SK-N-SH (cell line): ENCODE measurements around the gene GRIP2. TPM values are rescaled to one million over a fixed set of nuclear protein-coding genes. Genes with fewer than 3 reads are reported as not detected.

Source experiments
- CTCF ChIA-PET: fragments of 300-600, 350-600 bp; formaldehyde crosslinking; extraction: SDS; loops from one replicate; lab custom pipeline; 2021; lab: Yijun Ruan, JAX
- POLR2A ChIA-PET: fragments of 350-600 bp; sonication (Branson Sonifier 250); formaldehyde crosslinking; extraction: SDS; loops from one replicate; lab custom pipeline; 2020; ENCODE audit warnings: antibody characterized with exemption, inconsistent platforms; lab: Yijun Ruan, JAX
- DNase-seq: peaks from one replicate; pipeline ENCODE4 v3.0.0; 2012
- H2AFZ ChIP-seq: fragments of 200-600 bp; sonication (generic); 2 replicates; pipeline ENCODE4 v1.8.1; 2016; ENCODE audit warnings: antibody characterized with exemption, mild to moderate bottlenecking, low read depth
- H3F3A ChIP-seq: fragments of 200-600 bp; sonication (generic); replicated peaks from 2 replicates; pipeline ENCODE3; 2016; ENCODE audit warnings: antibody characterized with exemption, mild to moderate bottlenecking; ENCODE audit not compliant: insufficient read depth
- H3K27ac ChIP-seq, 2 experiments: fragments of 200-500 bp in 1 of 2; fragments of 200-600 bp in 1 of 2; sonication (Bioruptor generic) in 1 of 2; sonication (generic), shearing (Covaris generic) in 1 of 2; 2 replicates each; pipeline versions ENCODE4 v1.5.1 to v1.6.1; 2014 to 2016; ENCODE audit warnings: low read depth in 2 of 2, inconsistent platforms in 1 of 2, low read length in 1 of 2, mild to moderate bottlenecking in 1 of 2, mixed read lengths in 1 of 2
- H3K27me3 ChIP-seq: fragments of 200-600 bp; sonication (generic), shearing (Covaris generic); 2 replicates; pipeline ENCODE4 v1.6.1; 2016; ENCODE audit warnings: mixed run types; ENCODE audit not compliant: insufficient read depth
- H3K36me3 ChIP-seq, 2 experiments: fragments of 200-500 bp in 1 of 2; fragments of 200-600 bp in 1 of 2; sonication (Bioruptor generic) in 1 of 2; sonication (generic) in 1 of 2; replicated peaks in 1 of 2; 2 replicates each; pipeline versions ENCODE3 to v1.5.1; 2014 to 2016; ENCODE audit warnings: low read length in 1 of 2, mild to moderate bottlenecking in 1 of 2; ENCODE audit not compliant: insufficient read depth in 2 of 2, control insufficient read depth in 1 of 2
- H3K4me1 ChIP-seq, 2 experiments: fragments of 200-500 bp in 1 of 2; fragments of 200-600 bp in 1 of 2; sonication (Bioruptor generic) in 1 of 2; sonication (generic), shearing (Covaris generic) in 1 of 2; 2 replicates each; pipeline versions ENCODE4 v1.5.1 to v1.6.1; 2014 to 2016; ENCODE audit warnings: low read depth in 1 of 2, low read length in 1 of 2, mixed run types in 1 of 2; ENCODE audit not compliant: insufficient read depth in 2 of 2, control insufficient read depth in 1 of 2
- H3K4me2 ChIP-seq: fragments of 200-600 bp; sonication (generic), shearing (Covaris generic); 2 replicates; pipeline ENCODE4 v1.6.1; 2017; ENCODE audit warnings: mixed run types
- H3K4me3 ChIP-seq, 2 experiments: fragments of 200-500 bp in 1 of 2; fragments of 200-600 bp in 1 of 2; sonication (Bioruptor generic) in 1 of 2; sonication (generic), shearing (Covaris generic) in 1 of 2; 2 replicates each; pipeline versions ENCODE4 v1.5.1 to v1.8.1; 2014 to 2016; ENCODE audit warnings: low read depth in 2 of 2, inconsistent platforms in 1 of 2, low read length in 1 of 2, mild to moderate bottlenecking in 1 of 2, mixed read lengths in 1 of 2, moderate library complexity in 1 of 2
- H3K79me2 ChIP-seq: fragments of 200-600 bp; sonication (generic); 2 replicates; pipeline ENCODE4 v1.8.1; 2017; ENCODE audit warnings: mild to moderate bottlenecking; ENCODE audit not compliant: insufficient read depth
- H3K9ac ChIP-seq: fragments of 200-600 bp; sonication (generic); 2 replicates; pipeline ENCODE4 v1.6.1; 2017; ENCODE audit warnings: mixed run types
- H3K9me2 ChIP-seq: fragments of 200-600 bp; sonication (generic); 2 replicates; pipeline ENCODE4 v1.6.1; 2017; ENCODE audit warnings: mixed run types
- H3K9me3 ChIP-seq: fragments of 200-600 bp; sonication (generic); 2 replicates; pipeline ENCODE4 v1.6.1; 2017; ENCODE audit warnings: mixed run types, mild to moderate bottlenecking, moderate library complexity
- H4K20me1 ChIP-seq: fragments of 200-600 bp; sonication (generic); 2 replicates; pipeline ENCODE4 v1.6.1; 2017; ENCODE audit warnings: mild to moderate bottlenecking, mixed run types; ENCODE audit not compliant: insufficient read depth
- ELF1 ChIP-seq: IDR thresholded peaks from 2 replicates; pipeline ENCODE4 v1.4.0; 2012
- EZH2phosphoT487 ChIP-seq: fragments of 200-600 bp; sonication (generic); IDR thresholded peaks from 2 replicates; pipeline ENCODE4 v1.6.1; 2017; ENCODE audit warnings: low read depth, mixed run types, mild to moderate bottlenecking, antibody characterized with exemption, moderate library complexity, borderline replicate concordance
- FOSL2 ChIP-seq: IDR thresholded peaks from 2 replicates; pipeline ENCODE4 v1.4.0; 2012; ENCODE audit warnings: low read depth, mild to moderate bottlenecking, moderate library complexity, borderline replicate concordance
- FOXJ3 ChIP-seq: sonication (generic); formaldehyde crosslinking; IDR thresholded peaks from 2 replicates; pipeline ENCODE4 v1.5.1; 2020; ENCODE audit warnings: mild to moderate bottlenecking, missing genetic modification reagents
- GABPA ChIP-seq: IDR thresholded peaks from 2 replicates; pipeline ENCODE4 v1.4.0; 2012; ENCODE audit warnings: low read depth, mild to moderate bottlenecking
- GATA2 ChIP-seq: sonication (generic); formaldehyde crosslinking; IDR thresholded peaks from 2 replicates; pipeline ENCODE4 v1.5.0; 2020; ENCODE audit warnings: mild to moderate bottlenecking, missing genetic modification reagents
- JUND ChIP-seq: IDR thresholded peaks from 2 replicates; pipeline ENCODE4 v1.4.0; 2012
- MEF2A ChIP-seq: IDR thresholded peaks from 2 replicates; pipeline ENCODE4 v1.4.0; 2012; ENCODE audit warnings: low read depth, borderline replicate concordance
- POLR2AphosphoS5 ChIP-seq: IDR thresholded peaks from 2 replicates; pipeline ENCODE4 v1.6.1; 2012; ENCODE audit warnings: low read depth, low read length
- RAD21 ChIP-seq: IDR thresholded peaks from 2 replicates; pipeline ENCODE4 v1.6.1; 2012; ENCODE audit warnings: mild to moderate bottlenecking, low read length
- RCOR1 ChIP-seq: fragments of 150-350 bp; IDR thresholded peaks from 2 replicates; pipeline ENCODE4 v1.6.1; 2017; ENCODE audit warnings: antibody characterized with exemption, low read length
- SIN3A ChIP-seq: IDR thresholded peaks from 2 replicates; pipeline ENCODE4 v1.6.1; 2012; ENCODE audit warnings: low read depth, mild to moderate bottlenecking, low read length, moderate library complexity, borderline replicate concordance
- SMC3 ChIP-seq: IDR thresholded peaks from 2 replicates; pipeline ENCODE4 v1.6.1; 2012; ENCODE audit warnings: low read depth, low read length, improper control_type of control experiment
- TEAD4 ChIP-seq: IDR thresholded peaks from 2 replicates; pipeline ENCODE4 v1.4.0; 2012; ENCODE audit warnings: mild to moderate bottlenecking, borderline replicate concordance; ENCODE audit not compliant: insufficient read depth
- USF1 ChIP-seq: IDR thresholded peaks from 2 replicates; pipeline ENCODE4 v1.4.0; 2012; ENCODE audit warnings: low read depth, borderline replicate concordance
- YY1 ChIP-seq: IDR thresholded peaks from 2 replicates; pipeline ENCODE4 v1.4.0; 2012; ENCODE audit warnings: low read depth, mild to moderate bottlenecking
- ZBTB33 ChIP-seq: IDR thresholded peaks from 2 replicates; pipeline ENCODE4 v1.4.0; 2012; ENCODE audit warnings: low read depth, borderline replicate concordance
- WGBS: methylation state at CpG from one replicate; pipeline ENCODE4 v1.1.6; 2017; ENCODE audit warnings: low lambda C conversion rate; 5-methylcytosine and 5-hydroxymethylcytosine counted together
- polyA plus RNA-seq, 3 experiments: library from polyadenylated mRNA; depleted of rRNA; stranded (reverse); fragments of >200 nt; gene quantifications; 2 replicates each; pipeline ENCODE4 v1.2.3, GENCODE V29; 2012
- TF ChIP-seq, protein P1 (sequence below): fragments of 150-350 bp; IDR thresholded peaks from 2 replicates; pipeline ENCODE4 v1.6.1; 2017; ENCODE audit warnings: antibody characterized with exemption, low read length, low read depth, borderline replicate concordance
- TF ChIP-seq, protein P2 (sequence below): fragments of 200-600 bp; sonication (generic); IDR thresholded peaks from 2 replicates; pipeline ENCODE4 v1.6.1; 2017; ENCODE audit warnings: antibody characterized with exemption, mild to moderate bottlenecking, moderate library complexity

The GRIP2 gene
- polyA plus RNA-seq, 1 of the 3 experiments (the other 2 are of a cell fraction) = 0.15 TPM

DNA sequence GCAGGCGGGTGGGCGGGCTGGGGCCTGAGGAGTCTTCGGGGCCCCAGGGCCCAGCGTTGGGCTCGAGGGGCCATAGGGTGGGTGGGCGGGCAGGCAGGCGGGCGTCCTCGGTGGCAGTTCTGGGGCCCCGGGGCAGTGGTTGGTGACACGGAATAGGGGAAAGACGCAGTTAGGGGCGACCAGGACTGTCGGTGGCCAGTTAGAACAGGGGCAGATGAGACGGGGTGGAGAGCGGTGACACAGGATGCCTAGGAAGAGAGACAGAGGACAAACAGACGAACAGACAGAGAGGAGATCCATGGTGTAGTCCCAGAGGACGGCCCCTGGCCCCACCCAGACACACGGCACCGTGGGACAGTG is 36.5 kb downstream of the GRIP2 start:
- POLR2A ChIA-PET = no interaction called here
- no peak overlapping the region for H3K27ac ChIP-seq
- H2AFZ ChIP-seq = no peak overlapping the region
- H3K36me3 ChIP-seq = no peaks in the 10 kb centered on the region
- no peak overlapping the region for H3K9ac ChIP-seq
- no peaks in the 10 kb centered on the region for H3K9me2 ChIP-seq
- TF ChIP-seq FOXJ3 (CRISPR knock-in tag) (no peak), SMC3 (no peak), TEAD4 (no peak), MEF2A (no peak), JUND (no peak), ELF1 (no peak)
- TF ChIP-seq, protein P1, sequence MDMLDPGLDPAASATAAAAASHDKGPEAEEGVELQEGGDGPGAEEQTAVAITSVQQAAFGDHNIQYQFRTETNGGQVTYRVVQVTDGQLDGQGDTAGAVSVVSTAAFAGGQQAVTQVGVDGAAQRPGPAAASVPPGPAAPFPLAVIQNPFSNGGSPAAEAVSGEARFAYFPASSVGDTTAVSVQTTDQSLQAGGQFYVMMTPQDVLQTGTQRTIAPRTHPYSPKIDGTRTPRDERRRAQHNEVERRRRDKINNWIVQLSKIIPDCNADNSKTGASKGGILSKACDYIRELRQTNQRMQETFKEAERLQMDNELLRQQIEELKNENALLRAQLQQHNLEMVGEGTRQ = no peak
- TF ChIP-seq, protein P2, sequence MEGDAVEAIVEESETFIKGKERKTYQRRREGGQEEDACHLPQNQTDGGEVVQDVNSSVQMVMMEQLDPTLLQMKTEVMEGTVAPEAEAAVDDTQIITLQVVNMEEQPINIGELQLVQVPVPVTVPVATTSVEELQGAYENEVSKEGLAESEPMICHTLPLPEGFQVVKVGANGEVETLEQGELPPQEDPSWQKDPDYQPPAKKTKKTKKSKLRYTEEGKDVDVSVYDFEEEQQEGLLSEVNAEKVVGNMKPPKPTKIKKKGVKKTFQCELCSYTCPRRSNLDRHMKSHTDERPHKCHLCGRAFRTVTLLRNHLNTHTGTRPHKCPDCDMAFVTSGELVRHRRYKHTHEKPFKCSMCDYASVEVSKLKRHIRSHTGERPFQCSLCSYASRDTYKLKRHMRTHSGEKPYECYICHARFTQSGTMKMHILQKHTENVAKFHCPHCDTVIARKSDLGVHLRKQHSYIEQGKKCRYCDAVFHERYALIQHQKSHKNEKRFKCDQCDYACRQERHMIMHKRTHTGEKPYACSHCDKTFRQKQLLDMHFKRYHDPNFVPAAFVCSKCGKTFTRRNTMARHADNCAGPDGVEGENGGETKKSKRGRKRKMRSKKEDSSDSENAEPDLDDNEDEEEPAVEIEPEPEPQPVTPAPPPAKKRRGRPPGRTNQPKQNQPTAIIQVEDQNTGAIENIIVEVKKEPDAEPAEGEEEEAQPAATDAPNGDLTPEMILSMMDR = no peak
- no peaks in the 10 kb centered on the region for H3F3A ChIP-seq
- CTCF ChIA-PET = interaction anchor here (11.4 kb wide), 1 partner anchor 43 kb away, joined by 183 read pairs; no protein-coding TSS in a partner anchor
- no peaks in the 10 kb centered on the region for H3K4me1 ChIP-seq
- DNase-seq = no peak
- no peaks in the 10 kb centered on the region for H3K79me2 ChIP-seq
- H4K20me1 ChIP-seq = no peaks in the 10 kb centered on the region
- no peaks in the 10 kb centered on the region; the same call in 1 of the 2 replicates for H3K27me3 ChIP-seq
- H3K4me2 ChIP-seq = no peak overlapping the region
- H3K9me3 ChIP-seq = peaks cover 13% of the 10 kb centered on the region; the same call in 1 of the 2 replicates
- WGBS = 74% methylated on average over 15 of the region's 20 CpGs
- no peak overlapping the region for H3K4me3 ChIP-seq

DNA sequence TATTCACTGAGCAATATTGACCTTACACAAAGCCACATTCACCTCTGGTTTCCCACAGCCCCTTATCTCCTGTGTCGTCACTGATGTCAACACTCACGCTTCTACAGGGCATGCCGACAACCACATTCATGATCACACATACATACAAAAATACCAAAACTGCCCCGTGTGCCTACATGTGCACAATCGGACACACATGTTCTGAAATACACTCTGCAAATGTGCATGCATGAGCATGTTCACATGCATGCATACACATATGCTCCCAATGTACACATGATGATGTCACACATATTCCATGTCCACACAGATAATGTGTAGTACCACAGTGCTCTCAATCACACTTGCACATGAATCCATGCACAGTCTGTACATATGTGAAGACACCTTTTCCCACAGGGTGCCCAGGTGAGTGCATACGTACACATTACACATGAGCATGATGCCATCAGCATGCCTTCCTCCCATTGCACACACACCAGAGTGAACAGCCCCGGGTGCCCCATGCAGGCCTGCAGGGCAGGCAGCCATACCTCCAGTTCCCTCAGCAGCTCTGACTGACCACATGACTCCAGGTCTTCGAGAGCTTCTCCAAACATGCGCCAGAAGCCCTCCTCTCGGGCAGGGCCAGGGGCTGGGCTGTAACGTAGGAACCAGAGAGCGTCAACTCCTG is 37.0 kb downstream of the GRIP2 start:
- WGBS = 71% methylated on average over 11 of the region's 12 CpGs
- Histone ChIP-seq H3K9me2 (no peaks in the 10 kb centered on the region), H3K4me3 (no peak overlapping the region), H4K20me1 (no peaks in the 10 kb centered on the region), H3K4me2 (no peak overlapping the region), H3K27ac (no peak overlapping the region), H3F3A (no peaks in the 10 kb centered on the region), H3K36me3 (no peaks in the 10 kb centered on the region), H3K4me1 (no peaks in the 10 kb centered on the region), H3K9ac (no peak overlapping the region), H3K9me3 (peaks cover 13% of the 10 kb centered on the region; the same call in 1 of the 2 replicates), H3K79me2 (no peaks in the 10 kb centered on the region), H3K27me3 (no peaks in the 10 kb centered on the region; the same call in 1 of the 2 replicates), H2AFZ (no peak overlapping the region)
- POLR2A ChIA-PET = no interaction called here
- no peak for TF ChIP-seq FOSL2
- no peak for TF ChIP-seq MEF2A
- TF ChIP-seq RCOR1 = no peak
- no peak for TF ChIP-seq GATA2 (CRISPR knock-in tag)
- TF ChIP-seq FOXJ3 (CRISPR knock-in tag) = no peak
- TF ChIP-seq YY1 = no peak
- no peak for TF ChIP-seq SIN3A
- TF ChIP-seq GABPA = no peak
- no peak for TF ChIP-seq POLR2AphosphoS5
- TF ChIP-seq ZBTB33 = no peak
- no peak for TF ChIP-seq SMC3
- no peak for TF ChIP-seq USF1
- TF ChIP-seq JUND = no peak
- no peak for TF ChIP-seq EZH2phosphoT487
- TF ChIP-seq RAD21 = no peak
- no peak for TF ChIP-seq ELF1
- CTCF ChIA-PET = interaction anchor here (11.4 kb wide), 1 partner anchor 43 kb away, joined by 183 read pairs; no protein-coding TSS in a partner anchor
- no peak for DNase-seq
